Measurements from ENCODE around the gene TTBK1.

TTBK1 gene

DNA sequence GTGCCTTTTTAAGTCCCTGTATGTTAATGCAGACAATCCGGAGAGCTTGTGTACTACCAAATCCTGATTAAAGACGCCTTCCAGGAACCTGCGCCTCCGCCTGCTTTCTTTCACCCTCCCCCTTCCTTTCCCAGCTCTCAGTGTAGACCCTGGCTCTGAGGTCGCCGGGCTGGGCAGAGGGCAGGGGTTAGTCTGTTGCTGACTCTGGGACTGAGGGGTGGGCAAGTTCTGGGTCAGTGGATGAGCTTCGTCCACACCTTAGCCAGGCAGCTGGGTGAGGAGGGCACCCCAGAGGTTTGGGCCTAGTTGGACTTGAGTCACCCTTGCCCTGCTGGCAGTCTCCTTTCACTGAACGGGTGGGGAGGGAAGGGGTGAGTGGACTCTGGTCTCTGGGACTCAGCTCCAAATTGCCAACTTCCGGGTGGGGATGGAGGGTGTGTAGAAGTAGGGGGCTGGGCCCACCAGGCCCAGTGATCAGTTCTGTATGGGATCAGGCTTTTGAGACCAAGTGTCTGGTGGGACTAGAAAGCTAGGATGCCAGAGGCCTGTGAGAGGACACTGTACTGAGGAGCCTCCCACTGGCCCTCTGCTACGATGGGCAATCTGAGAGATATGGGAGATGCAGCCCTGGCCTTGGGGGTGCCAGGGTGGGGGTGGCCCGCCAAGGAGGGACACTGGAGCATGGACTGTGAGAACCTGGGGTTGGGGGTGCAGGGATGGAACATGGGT lies 33.5 kb downstream of the TTBK1 start:
- no peak for FAIRE-seq
- TF ChIP-seq POLR2A (IDR thresholded peaks at IDR 0.05; ENCODE audit: low read depth, low read length) (no peak), POLR2AphosphoS5 (IDR thresholded peaks at IDR 0.05; ENCODE audit: low read depth, low read length) (no peak), TAF1 (IDR thresholded peaks at IDR 0.05; ENCODE audit: borderline replicate concordance, low read depth, low read length) (no peak)
- no peak for DNase-seq (ENCODE audit: insufficient read length)

DNA sequence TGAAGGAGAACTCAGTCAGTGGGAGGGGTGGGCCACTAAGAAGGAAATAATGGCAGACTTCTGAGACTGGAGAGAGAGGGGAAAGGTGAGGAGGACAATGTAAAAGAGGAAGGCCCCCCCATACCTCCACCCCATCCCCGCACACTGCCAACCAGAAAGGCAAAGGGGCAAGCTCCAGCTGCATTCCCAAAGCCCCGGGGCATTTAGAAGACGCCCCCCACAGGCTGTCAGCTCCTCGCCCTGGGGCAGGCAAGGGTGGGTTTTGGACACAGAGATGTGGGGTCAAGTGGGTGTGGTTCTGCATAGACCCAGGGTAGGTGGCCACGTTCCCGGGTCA lies 34.0 kb downstream of the TTBK1 start:
- TF ChIP-seq TAF1 (IDR thresholded peaks at IDR 0.05; ENCODE audit: borderline replicate concordance, low read depth, low read length) (no peak), POLR2AphosphoS5 (IDR thresholded peaks at IDR 0.05; ENCODE audit: low read depth, low read length) (no peak), POLR2A (IDR thresholded peaks at IDR 0.05; ENCODE audit: low read depth, low read length) (no peak)
- no peak for FAIRE-seq
- no peak for DNase-seq (ENCODE audit: insufficient read length)

GRCh38 chr6:43277643-43278523 lies 34.6 kb downstream of the TTBK1 start:
- DNase-seq (ENCODE audit: insufficient read length) (no peak), FAIRE-seq (no peak)
- TF ChIP-seq POLR2A (IDR thresholded peaks at IDR 0.05; ENCODE audit: low read depth, low read length): no peak
- TF ChIP-seq POLR2AphosphoS5 (IDR thresholded peaks at IDR 0.05; ENCODE audit: low read depth, low read length): no peak
- TF ChIP-seq TAF1 (IDR thresholded peaks at IDR 0.05; ENCODE audit: borderline replicate concordance, low read depth, low read length): no peak

- DNase-seq (ENCODE audit: insufficient read length): no peak
- no peak for TF ChIP-seq POLR2A (IDR thresholded peaks at IDR 0.05; ENCODE audit: low read depth, low read length)
- TF ChIP-seq TAF1 (IDR thresholded peaks at IDR 0.05; ENCODE audit: borderline replicate concordance, low read depth, low read length): no peak
- TF ChIP-seq POLR2AphosphoS5 (IDR thresholded peaks at IDR 0.05; ENCODE audit: low read depth, low read length): no peak
- no peak for FAIRE-seq
Observed at GRCh38 chr6:43278524-43279078, 35.3 kb downstream of the TTBK1 start.

DNA sequence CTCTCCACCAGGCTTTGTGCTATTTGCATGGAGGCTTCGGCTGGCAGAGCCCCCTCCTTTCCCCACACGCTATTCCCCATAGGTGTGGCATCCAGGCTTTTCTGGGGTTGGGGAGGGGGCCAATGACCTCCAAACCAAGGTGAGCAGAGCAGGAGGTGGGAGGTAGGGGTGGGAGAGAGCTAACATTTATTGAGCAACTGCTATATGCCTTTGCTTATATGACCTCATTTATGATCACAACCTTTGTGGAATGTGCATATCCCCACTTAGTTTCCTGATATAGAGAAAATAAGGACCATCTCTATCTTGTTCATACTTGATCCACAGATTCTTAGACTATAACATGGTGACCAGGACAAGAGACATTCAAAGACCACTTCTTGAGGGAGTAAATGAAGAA lies 37.0 kb downstream of the TTBK1 start:
- DNase-seq (ENCODE audit: insufficient read length) (no peak), FAIRE-seq (no peak)
- TF ChIP-seq POLR2A (IDR thresholded peaks at IDR 0.05; ENCODE audit: low read depth, low read length) (no peak), TAF1 (IDR thresholded peaks at IDR 0.05; ENCODE audit: borderline replicate concordance, low read depth, low read length) (no peak), POLR2AphosphoS5 (IDR thresholded peaks at IDR 0.05; ENCODE audit: low read depth, low read length) (no peak)

GRCh38 chr6:43282060-43282459 lies 38.8 kb downstream of the TTBK1 start:
- FAIRE-seq: no peak
- no peak for TF ChIP-seq TAF1 (IDR thresholded peaks at IDR 0.05; ENCODE audit: borderline replicate concordance, low read depth, low read length)
- no peak for TF ChIP-seq POLR2AphosphoS5 (IDR thresholded peaks at IDR 0.05; ENCODE audit: low read depth, low read length)
- TF ChIP-seq POLR2A (IDR thresholded peaks at IDR 0.05; ENCODE audit: low read depth, low read length): no peak
- DNase-seq (ENCODE audit: insufficient read length): no peak

DNA sequence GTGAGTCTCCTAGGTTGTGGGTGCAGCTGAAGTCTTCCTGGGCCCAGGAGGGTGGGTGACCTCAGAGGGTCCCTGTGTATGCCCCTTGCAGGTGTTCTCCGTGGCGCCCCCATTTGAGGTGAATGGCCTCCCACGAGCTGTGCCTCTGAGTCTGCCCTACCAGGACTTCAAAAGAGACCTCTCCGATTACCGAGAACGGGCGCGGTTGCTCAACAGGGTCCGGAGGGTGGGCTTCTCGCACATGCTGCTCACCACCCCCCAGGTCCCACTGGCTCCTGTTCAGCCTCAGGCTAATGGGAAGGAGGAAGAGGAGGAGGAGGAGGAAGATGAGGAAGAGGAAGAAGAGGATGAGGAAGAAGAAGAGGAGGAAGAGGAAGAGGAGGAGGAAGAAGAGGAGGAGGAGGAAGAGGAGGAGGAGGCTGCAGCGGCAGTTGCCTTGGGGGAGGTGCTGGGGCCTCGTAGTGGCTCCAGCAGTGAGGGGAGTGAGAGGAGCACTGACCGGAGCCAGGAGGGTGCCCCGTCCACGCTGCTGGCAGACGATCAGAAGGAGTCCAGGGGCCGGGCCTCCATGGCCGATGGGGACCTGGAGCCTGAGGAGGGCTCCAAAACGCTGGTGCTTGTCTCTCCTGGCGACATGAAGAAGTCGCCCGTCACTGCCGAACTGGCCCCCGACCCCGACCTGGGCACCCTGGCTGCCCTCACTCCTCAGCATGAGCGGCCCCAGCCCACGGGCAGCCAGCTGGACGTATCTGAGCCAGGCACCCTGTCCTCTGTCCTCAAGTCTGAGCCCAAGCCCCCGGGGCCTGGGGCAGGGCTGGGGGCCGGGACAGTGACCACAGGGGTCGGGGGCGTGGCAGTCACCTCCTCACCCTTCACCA lies 39.6 kb downstream of the TTBK1 start:
- no peak for DNase-seq (ENCODE audit: insufficient read length)
- TF ChIP-seq POLR2AphosphoS5 (IDR thresholded peaks at IDR 0.05; ENCODE audit: low read depth, low read length) (no peak), POLR2A (IDR thresholded peaks at IDR 0.05; ENCODE audit: low read depth, low read length) (no peak), TAF1 (IDR thresholded peaks at IDR 0.05; ENCODE audit: borderline replicate concordance, low read depth, low read length) (no peak)
- no peak for FAIRE-seq

GRCh38 chr6:43283514-43283901 lies 40.2 kb downstream of the TTBK1 start:
- no peak for DNase-seq (ENCODE audit: insufficient read length)
- FAIRE-seq: no peak
- no peak for TF ChIP-seq POLR2AphosphoS5 (IDR thresholded peaks at IDR 0.05; ENCODE audit: low read depth, low read length)
- no peak for TF ChIP-seq POLR2A (IDR thresholded peaks at IDR 0.05; ENCODE audit: low read depth, low read length)
- no peak for TF ChIP-seq TAF1 (IDR thresholded peaks at IDR 0.05; ENCODE audit: borderline replicate concordance, low read depth, low read length)

- DNase-seq (ENCODE audit: insufficient read length) (no peak), FAIRE-seq (no peak)
- TF ChIP-seq POLR2A (IDR thresholded peaks at IDR 0.05; ENCODE audit: low read depth, low read length): no peak
- TF ChIP-seq TAF1 (IDR thresholded peaks at IDR 0.05; ENCODE audit: borderline replicate concordance, low read depth, low read length): no peak
- TF ChIP-seq POLR2AphosphoS5 (IDR thresholded peaks at IDR 0.05; ENCODE audit: low read depth, low read length): no peak
Observed at GRCh38 chr6:43283905-43284304, 40.6 kb downstream of the TTBK1 start.

- DNase-seq (ENCODE audit: insufficient read length) (no peak), FAIRE-seq (no peak)
- no peak for TF ChIP-seq TAF1 (IDR thresholded peaks at IDR 0.05; ENCODE audit: borderline replicate concordance, low read depth, low read length)
- TF ChIP-seq POLR2AphosphoS5 (IDR thresholded peaks at IDR 0.05; ENCODE audit: low read depth, low read length): no peak
- TF ChIP-seq POLR2A (IDR thresholded peaks at IDR 0.05; ENCODE audit: low read depth, low read length): no peak
Observed at GRCh38 chr6:43284991-43285781, 41.9 kb downstream of the TTBK1 start.

Measured in GM12892 (cell line).